Smooth muscle cell (in vitro differentiated cells): ENCODE results near the gene BAZ2B. TPM values are rescaled to one million over a fixed set of nuclear protein-coding genes. Genes with fewer than 3 reads are reported as not detected.

Source experiments
- DNase-seq: peaks from one replicate; lab custom pipeline; 2025; ENCODE audit not compliant: unreplicated experiment; lab: John Stamatoyannopoulos, UW
- H2AFZ ChIP-seq: fragments of 200-600 bp; sonication (generic); 2 replicates; pipeline ENCODE4 v1.6.0; 2016; ENCODE audit warnings: antibody characterized with exemption, low read depth, mild to moderate bottlenecking
- H3F3A ChIP-seq: fragments of 200-600 bp; sonication (generic); 2 replicates; pipeline ENCODE4 v1.6.0; 2017; ENCODE audit warnings: antibody characterized with exemption, low read depth
- H3K27ac ChIP-seq: fragments of 200-600 bp; sonication (generic); 2 replicates; pipeline ENCODE4 v1.5.1; 2016; ENCODE audit warnings: low read depth, mild to moderate bottlenecking
- H3K27me3 ChIP-seq: fragments of 200-600 bp; sonication (generic); 2 replicates; pipeline ENCODE4 v1.6.1; 2016; ENCODE audit warnings: low read depth, mild to moderate bottlenecking
- H3K36me3 ChIP-seq: fragments of 200-600 bp; sonication (generic); 2 replicates; pipeline ENCODE4 v1.5.1; 2016; ENCODE audit warnings: low read depth
- H3K4me1 ChIP-seq: fragments of 200-600 bp; sonication (generic); 2 replicates; pipeline ENCODE4 v1.5.1; 2016; ENCODE audit warnings: low read depth
- H3K4me2 ChIP-seq: fragments of 200-600 bp; sonication (generic); 2 replicates; pipeline ENCODE4 v1.6.0; 2016; ENCODE audit warnings: mild to moderate bottlenecking
- H3K4me3 ChIP-seq: fragments of 200-600 bp; sonication (generic); 2 replicates; pipeline ENCODE4 v1.5.1; 2016; ENCODE audit warnings: mild to moderate bottlenecking
- H3K79me2 ChIP-seq: fragments of 200-600 bp; sonication (generic); 2 replicates; pipeline ENCODE4 v1.6.0; 2016; ENCODE audit warnings: low read depth, mild to moderate bottlenecking
- H3K9ac ChIP-seq: fragments of 200-600 bp; sonication (generic); 2 replicates; pipeline ENCODE4 v1.6.0; 2016; ENCODE audit warnings: low read depth
- H3K9me3 ChIP-seq: fragments of 200-600 bp; sonication (generic); replicated peaks from 2 replicates; pipeline ENCODE4 v1.5.1; 2016; ENCODE audit warnings: low read depth
- H4K20me1 ChIP-seq: fragments of 200-600 bp; sonication (generic); 2 replicates; pipeline ENCODE4 v1.6.0; 2016; ENCODE audit warnings: low read depth
- CTCF ChIP-seq: fragments of 200-600 bp; sonication (generic); IDR thresholded peaks from 2 replicates; pipeline ENCODE4 v1.5.1; 2017; ENCODE audit warnings: borderline replicate concordance, mild to moderate bottlenecking, antibody characterized with exemption; ENCODE audit not compliant: insufficient read depth, poor library complexity, severe bottlenecking
- WGBS: methylation state at CpG from one replicate; pipeline ENCODE4 v1.1.7; 2016; ENCODE audit warnings: low lambda C conversion rate; 5-methylcytosine and 5-hydroxymethylcytosine counted together
- polyA plus RNA-seq: library from polyadenylated mRNA; unstranded; fragments of >200 nt; fragmentation: Nextera tagmentation; extraction: Ambion mirVana; gene quantifications from 2 replicates; pipeline ENCODE4 v1.2.1, GENCODE V29; 2016
- total RNA-seq: library from RNA; depleted of rRNA; stranded (reverse); fragments of >200 nt; gene quantifications from 2 replicates; pipeline ENCODE4 v1.2.3, GENCODE V29; 2014

BAZ2B gene
- total and polyA plus RNA-seq, 2 experiments from 2014 or later, result 27.7 to 58.5 TPM

- Histone ChIP-seq H3K4me1 (peaks cover 58% of the 10 kb centered on the region), H3K4me2 (peak overlapping the region; percentile 98), H3K9me3 (no peaks in the 10 kb centered on the region), H4K20me1 (peaks cover 22% of the 10 kb centered on the region), H2AFZ (no peak overlapping the region), H3F3A (peaks cover 13% of the 10 kb centered on the region), H3K27me3 (no peaks in the 10 kb centered on the region), H3K4me3 (peak overlapping the region; percentile 96), H3K36me3 (no peaks in the 10 kb centered on the region), H3K9ac (no peak overlapping the region), H3K27ac (no peak overlapping the region), H3K79me2 (peaks cover 78% of the 10 kb centered on the region)
- no peak for TF ChIP-seq CTCF
- WGBS, result 64% methylated on average over 1 of the region's 1 CpG
- DNase-seq, result no peak
Measured at GRCh38 chr2:159613091-159613490, 3.3 kb downstream of the BAZ2B start.

GRCh38 chr2:159612255-159612901 is 4.0 kb downstream of the BAZ2B start:
- H3K36me3 ChIP-seq, result no peaks in the 10 kb centered on the region
- peaks cover 13% of the 10 kb centered on the region for H3F3A ChIP-seq
- no peaks in the 10 kb centered on the region for H3K9me3 ChIP-seq
- peak overlapping the region; percentile 96 for H3K4me3 ChIP-seq
- H3K27ac ChIP-seq, result no peak overlapping the region
- no peak for TF ChIP-seq CTCF
- no peak overlapping the region for H3K9ac ChIP-seq
- no peak overlapping the region for H2AFZ ChIP-seq
- peak overlapping the region; percentile 98 for H3K4me2 ChIP-seq
- peaks cover 27% of the 10 kb centered on the region for H4K20me1 ChIP-seq
- 88% methylated on average over 1 of the region's 1 CpG for WGBS
- H3K27me3 ChIP-seq, result no peaks in the 10 kb centered on the region
- peaks cover 85% of the 10 kb centered on the region for H3K79me2 ChIP-seq
- DNase-seq, result no peak
- peaks cover 51% of the 10 kb centered on the region for H3K4me1 ChIP-seq

- H3K4me1 ChIP-seq, result peaks cover 62% of the 10 kb centered on the region
Measured at GRCh38 chr2:159609811-159610549, 6.4 kb downstream of the BAZ2B start.

More at GRCh38 chr2:159609811-159610549, 6.4 kb downstream of the BAZ2B start:
- Histone ChIP-seq H3F3A (peaks cover 10% of the 10 kb centered on the region), H3K27me3 (no peaks in the 10 kb centered on the region), H3K4me3 (no peak overlapping the region), H4K20me1 (peaks cover 48% of the 10 kb centered on the region), H3K9me3 (no peaks in the 10 kb centered on the region), H3K9ac (no peak overlapping the region), H3K79me2 (peaks cover 95% of the 10 kb centered on the region), H3K4me2 (no peak overlapping the region), H2AFZ (no peak overlapping the region), H3K27ac (no peak overlapping the region), H3K36me3 (no peaks in the 10 kb centered on the region)
- TF ChIP-seq CTCF, result no peak
- DNase-seq, result no peak
- 78% methylated on average over 4 of the region's 4 CpGs for WGBS
